Hematopoietic multipotent progenitor cell treated with erythropoietin and hydrocortisone succinate and interleukin-3 and kit ligand, for 15 days (in vitro differentiated cells): ENCODE results near the gene GDF3.
"Not testable (repeated sequence)": the region's sequence is repeated elsewhere in the genome, so short reads cannot be mapped to it uniquely, and the experiment has no call there.

Experiments used
- DNase-seq: peaks from one replicate; pipeline ENCODE4 v3.0.0-alpha.2; 2015; ENCODE audit warnings: low spot score

The GDF3 gene

GRCh38 chr12:7695566-7696197 lies at the start of gene GDF3:
GDF3 (minus strand) TSS chr12:7695775; CDS start chr12:7695728, 47 bp downstream.
- no peak for DNase-seq

- no peak for DNase-seq
Observed at GRCh38 chr12:7732993-7733392, 37.4 kb upstream of the GDF3 start.

GRCh38 chr12:7731486-7731885 lies 35.9 kb upstream of the GDF3 start:
- DNase-seq, result no peak

- DNase-seq, result not testable (repeated sequence)
Observed at GRCh38 chr12:7730984-7731383, 35.4 kb upstream of the GDF3 start.

GRCh38 chr12:7729746-7730145 lies 34.2 kb upstream of the GDF3 start:
- no peak for DNase-seq

- DNase-seq, result no peak
Observed at GRCh38 chr12:7723926-7724325, 28.4 kb upstream of the GDF3 start.

- no peak for DNase-seq
Observed at GRCh38 chr12:7719946-7720730, 24.6 kb upstream of the GDF3 start.

GRCh38 chr12:7716381-7716780 lies 20.8 kb upstream of the GDF3 start:
- DNase-seq, result no peak

GRCh38 chr12:7712841-7713442 lies 17.4 kb upstream of the GDF3 start:
- no peak for DNase-seq

GRCh38 chr12:7711133-7711532 lies 15.6 kb upstream of the GDF3 start, which contains the start of gene DPPA3:
DPPA3 (plus strand) TSS chr12:7711433; CDS start chr12:7711571, 138 bp downstream.
- no peak for DNase-seq

GRCh38 chr12:7709969-7710675 lies 14.5 kb upstream of the GDF3 start:
- DNase-seq, result no peak

GRCh38 chr12:7705846-7706245 lies 10.3 kb upstream of the GDF3 start:
- no peak for DNase-seq

- no peak for DNase-seq
Observed at GRCh38 chr12:7695237-7695560, 376 bp downstream of the GDF3 start.

GRCh38 chr12:7694556-7695236 lies 879 bp downstream of the GDF3 start:
- no peak for DNase-seq

- no peak for DNase-seq
Observed at GRCh38 chr12:7693793-7694192, 1.8 kb downstream of the GDF3 start.

GRCh38 chr12:7681535-7681934 lies 14.0 kb downstream of the GDF3 start:
- no peak for DNase-seq

GRCh38 chr12:7679251-7680045 lies 16.1 kb downstream of the GDF3 start:
- DNase-seq, result no peak

- no peak for DNase-seq
Observed at GRCh38 chr12:7678744-7679143, 16.8 kb downstream of the GDF3 start.

GRCh38 chr12:7677432-7677888 lies 18.1 kb downstream of the GDF3 start:
- DNase-seq, result peak; percentile 21

GRCh38 chr12:7675455-7675854 lies 20.1 kb downstream of the GDF3 start:
- not testable (repeated sequence) for DNase-seq

GRCh38 chr12:7668171-7668570 lies 27.4 kb downstream of the GDF3 start:
- DNase-seq, result no peak
